Upper lobe of right lung (tissue), 1 donor: ENCODE results near the gene GOT2. TPM values are rescaled to one million over a fixed set of nuclear protein-coding genes. Genes with fewer than 3 reads are reported as not detected.

Experiments
- ATAC-seq: fragments of 200-7000 bp; cut with Tn5 transposase; one replicate; pipeline ENCODE4 v1.9.1; 2020; ENCODE audit warnings: mild to moderate bottlenecking, moderate library complexity
- DNase-seq: peaks from one replicate; pipeline ENCODE4 v3.0.0-alpha.2; 2020
- H3K27ac ChIP-seq: fragments of 200-600 bp; one replicate; pipeline ENCODE4 v1.8.0; 2022
- H3K27me3 ChIP-seq: fragments of 200-600 bp; one replicate; pipeline ENCODE4 v1.8.0; 2022; ENCODE audit warnings: mild to moderate bottlenecking
- H3K36me3 ChIP-seq: fragments of 200-600 bp; one replicate; pipeline ENCODE4 v1.8.0; 2022
- H3K4me1 ChIP-seq: fragments of 200-600 bp; one replicate; pipeline ENCODE4 v1.8.0; 2022
- H3K4me3 ChIP-seq: fragments of 200-600 bp; one replicate; pipeline ENCODE4 v1.8.0; 2022; ENCODE audit warnings: mild to moderate bottlenecking
- H3K9me3 ChIP-seq: fragments of 200-600 bp; one replicate; pipeline ENCODE4 v1.8.0; 2022
- intact Hi-C: fragments of 100-400 bp; cut with DNase I; formaldehyde crosslinking; loops from one replicate; pipeline ENCODE4 v1.11.0; 2022
- total RNA-seq: library from RNA; stranded (reverse); fragmentation: NEBNext Ultra II Directional; extraction: Animal tissue kit (Norgen Biotek cat#: 25700); gene quantifications from one replicate; pipeline ENCODE4 v1.2.1, GENCODE V29; 2021
- TF ChIP-seq, protein P1 (sequence below): fragments of 200-600 bp; IDR thresholded peaks from one replicate; pipeline ENCODE4 v1.8.0; 2022; ENCODE audit warnings: antibody characterized with exemption
- donor health status: DM: no; HTN: yes; CAD: no; lungs with severe emphysema.

GOT2 gene
- total RNA-seq, 1 donor from 2014 or later = 51.6 TPM

DNA sequence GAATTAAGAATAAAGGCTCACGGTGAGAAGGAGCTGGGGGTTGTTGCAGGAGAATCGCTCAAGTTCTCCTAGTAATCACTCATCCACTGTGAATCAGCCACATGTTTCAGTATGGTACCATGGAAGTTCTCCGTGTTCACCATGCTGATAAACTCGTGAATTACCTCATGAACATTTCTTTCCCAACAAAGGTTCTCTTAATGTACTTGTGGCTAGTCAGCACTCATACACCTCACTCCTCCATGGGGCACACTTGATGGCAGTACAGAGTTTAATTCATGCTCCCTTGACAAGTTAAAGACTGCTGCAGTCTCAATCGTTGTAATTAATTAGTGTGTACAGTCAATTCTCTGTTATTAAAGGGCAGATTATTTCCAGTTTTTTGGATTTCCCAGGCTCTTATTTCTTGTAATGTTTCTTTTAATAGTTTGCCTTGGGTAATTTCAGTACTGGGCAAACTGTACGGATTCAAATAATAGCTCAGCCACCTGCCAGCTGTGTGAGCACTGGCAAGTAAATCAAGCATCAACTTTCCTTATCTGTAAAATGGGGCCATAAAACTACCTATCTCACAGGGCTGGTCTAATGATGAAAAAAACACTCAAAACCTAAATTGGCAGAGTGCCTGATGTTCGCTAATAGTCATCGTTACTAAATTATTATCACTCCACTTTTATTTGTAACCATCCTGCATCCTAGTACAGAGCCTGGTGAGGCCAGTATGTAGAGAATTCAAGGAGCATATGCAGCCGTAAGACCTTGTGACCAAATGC is 6.1 kb downstream of the GOT2 start:
- intact Hi-C loops = no loop called here
- Histone ChIP-seq H3K36me3 (peaks cover 10% of the 10 kb centered on the region), H3K27ac (no peak overlapping the region), H3K4me3 (no peak overlapping the region), H3K9me3 (no peaks in the 10 kb centered on the region), H3K4me1 (peaks cover 5% of the 10 kb centered on the region), H3K27me3 (no peaks in the 10 kb centered on the region)
- no peak for ATAC-seq
- TF ChIP-seq, protein P1, sequence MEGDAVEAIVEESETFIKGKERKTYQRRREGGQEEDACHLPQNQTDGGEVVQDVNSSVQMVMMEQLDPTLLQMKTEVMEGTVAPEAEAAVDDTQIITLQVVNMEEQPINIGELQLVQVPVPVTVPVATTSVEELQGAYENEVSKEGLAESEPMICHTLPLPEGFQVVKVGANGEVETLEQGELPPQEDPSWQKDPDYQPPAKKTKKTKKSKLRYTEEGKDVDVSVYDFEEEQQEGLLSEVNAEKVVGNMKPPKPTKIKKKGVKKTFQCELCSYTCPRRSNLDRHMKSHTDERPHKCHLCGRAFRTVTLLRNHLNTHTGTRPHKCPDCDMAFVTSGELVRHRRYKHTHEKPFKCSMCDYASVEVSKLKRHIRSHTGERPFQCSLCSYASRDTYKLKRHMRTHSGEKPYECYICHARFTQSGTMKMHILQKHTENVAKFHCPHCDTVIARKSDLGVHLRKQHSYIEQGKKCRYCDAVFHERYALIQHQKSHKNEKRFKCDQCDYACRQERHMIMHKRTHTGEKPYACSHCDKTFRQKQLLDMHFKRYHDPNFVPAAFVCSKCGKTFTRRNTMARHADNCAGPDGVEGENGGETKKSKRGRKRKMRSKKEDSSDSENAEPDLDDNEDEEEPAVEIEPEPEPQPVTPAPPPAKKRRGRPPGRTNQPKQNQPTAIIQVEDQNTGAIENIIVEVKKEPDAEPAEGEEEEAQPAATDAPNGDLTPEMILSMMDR = no peak
- no peak for DNase-seq

DNA sequence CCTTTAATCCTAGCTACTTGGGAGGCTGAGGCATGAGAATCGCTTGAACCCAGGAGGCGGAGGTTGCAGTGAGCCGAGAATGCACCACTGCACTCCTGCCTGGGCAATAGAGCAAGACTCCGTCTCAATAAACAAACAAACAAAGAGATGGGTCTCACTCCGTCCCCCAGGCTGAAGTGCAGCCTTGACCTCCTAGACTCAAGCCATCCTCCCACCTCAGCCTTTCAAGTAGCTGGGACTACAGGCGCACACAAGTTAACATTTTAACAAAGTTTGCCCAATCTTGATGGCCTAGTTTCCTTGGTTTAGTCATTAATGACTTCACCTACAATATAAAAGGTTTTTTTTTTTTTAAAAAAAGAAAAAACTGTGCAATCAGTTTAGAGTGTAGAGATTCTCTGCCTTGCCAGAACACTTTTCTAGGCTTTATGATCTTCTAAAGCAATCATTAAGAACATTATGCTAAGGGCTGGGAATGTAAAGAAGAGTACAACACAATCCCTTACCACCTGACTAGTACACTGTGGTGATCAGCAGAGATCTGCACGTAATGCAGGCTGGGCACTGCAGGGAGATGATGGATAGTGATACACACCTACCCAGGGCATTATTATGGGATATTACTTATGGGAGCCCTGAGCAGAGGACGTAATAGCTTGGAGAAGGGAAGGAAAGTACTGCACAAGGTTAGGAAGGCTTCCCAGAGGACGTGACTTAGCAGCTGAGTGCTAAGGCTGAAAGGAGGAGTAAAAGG is 6.9 kb downstream of the GOT2 start:
- no peak for ATAC-seq
- intact Hi-C loops = no loop called here

DNA sequence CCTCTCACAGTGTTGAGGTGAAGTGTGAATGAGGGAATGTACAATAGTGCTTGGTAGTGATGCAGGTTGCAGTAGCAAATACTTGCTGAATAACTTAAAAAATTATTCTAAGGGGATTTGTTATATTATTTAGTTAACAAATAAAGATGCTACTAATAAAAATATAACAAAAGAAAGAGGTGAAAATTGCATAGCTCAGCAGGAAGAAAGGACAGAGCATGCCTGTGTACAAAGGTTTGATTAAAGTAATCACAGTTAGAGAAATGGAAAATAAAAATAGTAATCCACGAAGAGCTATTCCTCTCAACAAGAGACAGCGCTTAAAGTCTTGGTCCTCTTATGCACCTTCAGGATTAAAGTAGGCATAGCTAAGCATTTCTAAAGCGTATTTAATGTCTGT is 11.0 kb downstream of the GOT2 start:
- ATAC-seq (no peak), DNase-seq (no peak)
- Histone ChIP-seq H3K27ac (no peak overlapping the region), H3K27me3 (no peaks in the 10 kb centered on the region), H3K36me3 (peaks cover 57% of the 10 kb centered on the region), H3K4me3 (no peak overlapping the region), H3K9me3 (no peaks in the 10 kb centered on the region), H3K4me1 (no peaks in the 10 kb centered on the region)
- TF ChIP-seq, protein P1 = no peak
- intact Hi-C loops = no loop called here

More for the DNA sequence above, 6.9 kb downstream of the GOT2 start:
- H3K9me3 ChIP-seq = no peaks in the 10 kb centered on the region
- DNase-seq = no peak
- no peak overlapping the region for H3K4me3 ChIP-seq
- H3K36me3 ChIP-seq = peaks cover 17% of the 10 kb centered on the region
- H3K4me1 ChIP-seq = no peaks in the 10 kb centered on the region
- no peaks in the 10 kb centered on the region for H3K27me3 ChIP-seq
- TF ChIP-seq, protein P1 = no peak
- no peak overlapping the region for H3K27ac ChIP-seq

DNA sequence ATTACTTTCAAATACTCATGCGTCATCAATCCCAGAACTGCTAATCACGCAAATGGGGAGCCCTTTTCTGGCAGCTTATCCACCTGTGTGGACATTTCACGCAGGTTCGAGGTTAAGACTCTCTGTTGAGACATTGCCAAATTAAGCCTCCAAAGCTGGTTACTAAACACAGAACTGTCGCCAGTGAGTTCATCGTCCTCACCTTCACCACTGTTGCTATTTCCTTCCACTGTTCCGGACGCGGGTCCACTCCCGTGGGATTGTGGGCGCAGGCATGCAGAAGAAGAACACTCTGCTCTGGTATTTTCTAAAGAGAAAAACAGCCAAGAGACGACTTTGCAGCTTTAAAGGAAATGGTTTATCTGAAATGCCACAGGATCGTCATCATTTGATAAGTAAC is 16.1 kb downstream of the GOT2 start:
- TF ChIP-seq, protein P1 = no peak
- Histone ChIP-seq H3K4me1 (no peaks in the 10 kb centered on the region), H3K9me3 (no peaks in the 10 kb centered on the region), H3K4me3 (no peak overlapping the region), H3K27me3 (no peaks in the 10 kb centered on the region), H3K36me3 (peaks cover 91% of the 10 kb centered on the region), H3K27ac (no peak overlapping the region)
- intact Hi-C loops = no loop called here
- no peak for ATAC-seq
- no peak for DNase-seq

DNA sequence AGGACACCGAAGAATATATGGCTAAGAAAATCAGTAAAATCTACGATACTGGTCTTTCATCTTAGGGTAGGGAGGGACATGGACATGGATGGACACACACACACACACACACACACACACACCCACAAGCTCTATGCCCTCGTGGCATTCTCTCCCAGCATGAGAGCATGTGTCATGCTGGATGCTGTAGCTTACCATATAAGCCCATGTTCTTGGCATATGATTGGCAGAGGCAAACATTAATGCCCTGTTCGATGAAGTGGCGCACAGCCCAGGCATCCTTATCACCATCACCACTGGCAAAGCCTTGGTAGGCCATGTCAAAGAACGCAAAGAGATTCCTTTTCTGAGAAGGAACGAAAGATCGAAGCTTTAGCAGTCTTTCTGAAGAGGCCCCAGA is 17.6 kb downstream of the GOT2 start:
- H3K9me3 ChIP-seq = no peaks in the 10 kb centered on the region
- intact Hi-C loops = no loop called here
- TF ChIP-seq, protein P1 = no peak
- no peak overlapping the region for H3K27ac ChIP-seq
- H3K27me3 ChIP-seq = no peaks in the 10 kb centered on the region
- H3K4me1 ChIP-seq = no peaks in the 10 kb centered on the region
- ATAC-seq = no peak
- H3K36me3 ChIP-seq = peaks cover 91% of the 10 kb centered on the region
- no peak for DNase-seq
- no peak overlapping the region for H3K4me3 ChIP-seq
